Muscle layer of duodenum (tissue), 2 donors: ENCODE measurements around the gene CFAP74.
A peak's percentile ranks its signal among the peaks of the same experiment; 100 is the strongest.

ENCODE experiments used
- H3K27ac ChIP-seq: one replicate; pipeline ENCODE4 v1.7.0; 2013; ENCODE audit warnings: mild to moderate bottlenecking, low read length
- H3K27me3 ChIP-seq: one replicate; pipeline ENCODE4 v1.7.0; 2013; ENCODE audit warnings: low read depth, mild to moderate bottlenecking, control low read depth, low read length
- H3K36me3 ChIP-seq, 2 donors: one replicate each; pipeline ENCODE4 v1.7.0; 2013; ENCODE audit warnings: low read length in 2 of 2, control low read depth in 1 of 2, mild to moderate bottlenecking in 1 of 2; ENCODE audit not compliant: insufficient read depth in 2 of 2, control insufficient read depth in 1 of 2
- H3K4me1 ChIP-seq, 2 donors: one replicate each; pipeline ENCODE4 v1.7.0; 2013; ENCODE audit warnings: low read length in 2 of 2, mild to moderate bottlenecking in 2 of 2, control low read depth in 1 of 2, moderate library complexity in 1 of 2; ENCODE audit not compliant: insufficient read depth in 2 of 2, control insufficient read depth in 1 of 2
- H3K4me3 ChIP-seq, 2 donors: one replicate each; pipeline ENCODE4 v1.7.0; 2013; ENCODE audit warnings: low read length in 2 of 2, low read depth in 1 of 2, mild to moderate bottlenecking in 1 of 2
- H3K9me3 ChIP-seq, 2 donors: one replicate each; pipeline ENCODE4 v1.7.0; 2013; ENCODE audit warnings: low read length in 2 of 2, control low read depth in 1 of 2, mild to moderate bottlenecking in 1 of 2; ENCODE audit not compliant: control insufficient read depth in 1 of 2
- donor health status: healthy.

The CFAP74 gene

GRCh38 chr1:2046953-2047748 lies 43.6 kb upstream of the CFAP74 start:
- Histone ChIP-seq H3K9me3 (no peaks in the 10 kb centered on the region), H3K36me3 (no peaks in the 10 kb centered on the region), H3K4me1 (peaks cover 0 to 27% of the 10 kb centered on the region in 2 donors), H3K4me3 (no peak overlapping the region), H3K27ac (peak overlapping the region; percentile 39), H3K27me3 (peaks cover 20% of the 10 kb centered on the region)

GRCh38 chr1:2046174-2046917 lies 42.8 kb upstream of the CFAP74 start:
- no peak overlapping the region for H3K4me3 ChIP-seq
- H3K36me3 ChIP-seq = no peaks in the 10 kb centered on the region
- H3K27ac ChIP-seq = peak overlapping the region; percentile 39
- no peaks in the 10 kb centered on the region for H3K9me3 ChIP-seq
- peaks cover 17% of the 10 kb centered on the region for H3K27me3 ChIP-seq
- H3K4me1 ChIP-seq = peaks cover 0 to 27% of the 10 kb centered on the region in 2 donors

- Histone ChIP-seq H3K4me3 (peak overlapping the region in 1 of 2 donors; percentile 32), H3K27me3 (peaks cover 15% of the 10 kb centered on the region), H3K36me3 (no peaks in the 10 kb centered on the region), H3K9me3 (no peaks in the 10 kb centered on the region), H3K27ac (no peak overlapping the region), H3K4me1 (peaks cover 0 to 27% of the 10 kb centered on the region in 2 donors)
Measured at GRCh38 chr1:2045468-2046173, 42.0 kb upstream of the CFAP74 start.

DNA sequence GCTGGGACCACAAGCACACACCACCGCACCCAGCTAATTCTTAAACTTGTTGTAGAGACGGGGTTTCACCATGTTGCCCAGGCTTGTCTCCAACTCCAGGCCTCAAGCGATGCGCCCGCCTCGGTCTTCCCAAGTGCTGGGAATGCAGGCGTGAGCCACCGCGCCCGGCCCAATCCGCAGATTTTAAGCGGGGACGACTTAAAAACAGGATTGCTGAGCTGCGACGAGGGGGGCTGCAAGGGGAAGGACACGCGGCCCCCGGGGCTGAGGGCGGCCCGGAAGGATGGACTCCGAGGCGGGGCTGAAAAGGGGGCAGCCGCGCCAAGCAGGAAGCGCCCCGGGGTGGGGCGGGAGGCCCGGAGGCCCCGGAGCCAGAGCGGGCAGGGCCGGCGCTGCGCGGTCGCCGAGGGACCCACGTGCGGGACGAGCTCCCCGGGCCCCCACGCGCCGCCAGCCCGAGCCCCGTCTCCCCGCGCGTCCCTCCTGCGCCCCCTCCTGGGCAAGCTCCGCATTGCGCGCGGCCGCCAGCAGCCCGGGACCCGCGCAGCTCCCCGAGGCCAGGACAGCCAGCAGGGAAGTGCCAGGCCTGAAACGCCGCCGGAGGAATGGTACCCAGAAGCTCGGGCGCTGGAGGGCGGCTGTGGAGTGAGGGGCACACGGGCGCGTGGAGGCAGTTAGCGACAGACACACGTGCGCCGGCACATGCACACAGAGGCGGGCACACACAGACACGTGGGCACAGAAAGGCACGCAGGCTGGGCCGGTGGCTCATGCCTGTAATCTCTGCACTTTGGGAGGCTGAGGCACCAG lies 41.1 kb upstream of the CFAP74 start:
- Histone ChIP-seq H3K4me1 (peaks cover 0 to 23% of the 10 kb centered on the region in 2 donors), H3K9me3 (no peaks in the 10 kb centered on the region), H3K4me3 (peak overlapping the region in 1 of 2 donors; percentile 32), H3K36me3 (no peaks in the 10 kb centered on the region), H3K27me3 (peaks cover 15% of the 10 kb centered on the region), H3K27ac (no peak overlapping the region)

GRCh38 chr1:2043886-2044285 lies 40.3 kb upstream of the CFAP74 start:
- Histone ChIP-seq H3K36me3 (no peaks in the 10 kb centered on the region), H3K27ac (no peak overlapping the region), H3K9me3 (no peaks in the 10 kb centered on the region), H3K4me3 (no peak overlapping the region), H3K4me1 (peaks cover 0 to 18% of the 10 kb centered on the region in 2 donors), H3K27me3 (peaks cover 7% of the 10 kb centered on the region)

DNA sequence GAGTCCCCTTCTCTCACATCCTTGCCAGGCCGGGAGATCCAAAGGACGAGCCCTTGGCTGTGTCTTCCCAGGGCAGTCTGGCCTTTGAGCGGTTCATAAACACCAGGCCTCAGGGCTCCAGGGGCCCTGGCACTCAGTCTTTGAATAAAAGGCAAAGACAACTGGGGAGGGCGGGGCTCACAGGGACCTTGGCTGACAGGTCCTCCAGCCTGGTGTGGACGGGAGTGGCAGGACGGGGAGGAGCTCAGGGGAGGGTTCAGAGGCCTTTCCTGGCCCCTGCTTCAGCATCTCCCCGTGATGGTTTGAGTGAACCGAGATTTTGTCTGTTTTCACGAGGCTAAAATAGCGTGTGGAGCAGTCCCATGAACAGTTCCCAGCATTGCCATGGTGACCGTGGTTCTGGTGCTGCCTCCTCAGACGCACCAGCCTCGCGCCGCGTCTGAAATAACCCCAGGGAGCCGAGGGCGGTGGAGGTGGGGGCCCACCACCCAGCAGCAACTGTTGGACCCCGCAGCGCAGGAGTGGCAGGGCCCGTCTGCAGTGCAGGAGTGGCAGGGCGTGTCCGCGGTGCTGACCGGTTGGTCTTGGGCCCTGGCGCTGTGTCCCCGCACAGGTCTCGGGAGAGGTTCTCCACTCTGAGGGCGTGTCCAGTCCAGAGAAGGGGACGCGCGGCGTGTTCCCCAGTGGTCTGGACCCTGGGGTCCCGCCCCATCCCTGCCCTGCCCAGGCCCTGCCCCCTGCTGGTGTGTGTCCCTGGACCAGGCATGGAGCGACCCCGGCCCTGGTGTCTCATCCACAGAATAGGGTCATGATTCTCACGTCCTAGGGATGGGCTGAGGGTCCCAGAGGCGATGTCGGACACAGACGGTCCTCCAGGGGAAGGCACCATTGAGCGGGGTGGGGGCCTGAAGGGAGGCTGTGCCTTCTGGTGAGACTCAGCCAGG lies 39.5 kb upstream of the CFAP74 start:
- no peak overlapping the region for H3K27ac ChIP-seq
- H3K4me3 ChIP-seq = no peak overlapping the region
- H3K4me1 ChIP-seq = peaks cover 0 to 18% of the 10 kb centered on the region in 2 donors
- peaks cover 0 to 6% of the 10 kb centered on the region in 2 donors for H3K9me3 ChIP-seq
- H3K36me3 ChIP-seq = no peaks in the 10 kb centered on the region
- H3K27me3 ChIP-seq = peaks cover 2% of the 10 kb centered on the region

GRCh38 chr1:2041887-2042286 lies 38.3 kb upstream of the CFAP74 start:
- Histone ChIP-seq H3K27ac (no peak overlapping the region), H3K36me3 (no peaks in the 10 kb centered on the region), H3K4me3 (no peak overlapping the region), H3K27me3 (no peaks in the 10 kb centered on the region), H3K4me1 (peaks cover 0 to 18% of the 10 kb centered on the region in 2 donors), H3K9me3 (peaks cover 0 to 8% of the 10 kb centered on the region in 2 donors)

GRCh38 chr1:2041305-2041704 lies 37.7 kb upstream of the CFAP74 start:
- peaks cover 0 to 8% of the 10 kb centered on the region in 2 donors for H3K9me3 ChIP-seq
- no peak overlapping the region for H3K4me3 ChIP-seq
- H3K4me1 ChIP-seq = peaks cover 0 to 18% of the 10 kb centered on the region in 2 donors
- no peaks in the 10 kb centered on the region for H3K27me3 ChIP-seq
- H3K27ac ChIP-seq = no peak overlapping the region
- no peaks in the 10 kb centered on the region for H3K36me3 ChIP-seq

GRCh38 chr1:2039251-2039650 lies 35.7 kb upstream of the CFAP74 start:
- Histone ChIP-seq H3K9me3 (peaks cover 0 to 8% of the 10 kb centered on the region in 2 donors), H3K36me3 (no peaks in the 10 kb centered on the region), H3K27me3 (no peaks in the 10 kb centered on the region), H3K27ac (no peak overlapping the region), H3K4me3 (no peak overlapping the region), H3K4me1 (no peaks in the 10 kb centered on the region)

GRCh38 chr1:2038229-2038628 lies 34.6 kb upstream of the CFAP74 start:
- Histone ChIP-seq H3K27me3 (no peaks in the 10 kb centered on the region), H3K9me3 (peaks cover 0 to 8% of the 10 kb centered on the region in 2 donors), H3K27ac (no peak overlapping the region), H3K4me3 (peak overlapping the region in 1 of 2 donors; percentile 19), H3K4me1 (no peaks in the 10 kb centered on the region), H3K36me3 (no peaks in the 10 kb centered on the region)
